Adrenal gland (tissue), 12 donors: ENCODE data around the gene SRPK2. TPM values are rescaled to one million over a fixed set of nuclear protein-coding genes. Genes with fewer than 3 reads are reported as not detected.

Source experiments
- DNase-seq, 7 donors: peaks; one replicate each; pipeline ENCODE4 v3.0.0-alpha.2; 2019 to 2020
- H3K27ac ChIP-seq, 5 donors: fragments of 200-600 bp; sonication (generic) in 4 of 5; 1 replicate in 3 of 5; 2 replicates in 2 of 5; pipeline versions ENCODE4 v1.5.1 to v1.8.0; 2016 to 2020; ENCODE audit warnings: mild to moderate bottlenecking in 1 of 5
- H3K27me3 ChIP-seq: fragments of 200-600 bp; 2 replicates; pipeline ENCODE4 v1.8.0; 2021
- H3K36me3 ChIP-seq, 2 donors: fragments of 200-600 bp; replicated peaks in 1 of 2; 1 replicate in 1 of 2; 2 replicates in 1 of 2; pipeline versions ENCODE4 v1.5.1 to v1.8.0; 2018 to 2022
- H3K4me1 ChIP-seq, 2 donors: fragments of 200-600 bp; replicated peaks in 1 of 2; 1 replicate in 1 of 2; 2 replicates in 1 of 2; pipeline versions ENCODE4 v1.5.1 to v1.8.0; 2018 to 2021
- H3K4me3 ChIP-seq, 4 donors: fragments of 200-600 bp; sonication (generic) in 3 of 4; one replicate each; pipeline ENCODE4 v1.5.1; 2016 to 2018
- H3K9me3 ChIP-seq, 3 donors: fragments of 200-600 bp; sonication (generic) in 1 of 3; replicated peaks in 1 of 3; 1 replicate in 2 of 3; 2 replicates in 1 of 3; pipeline versions ENCODE4 v1.5.1 to v1.8.0; 2016 to 2021
- POLR2A ChIP-seq, 2 donors: fragments of 450-650 bp; IDR thresholded peaks; one replicate each; pipeline ENCODE4 v1.6.1; 2017; ENCODE audit warnings: antibody characterized with exemption in 2 of 2, mild to moderate bottlenecking in 2 of 2, moderate library complexity in 1 of 2
- WGBS, 4 donors: extraction: QIAGEN DNeasy Blood & Tissue Kit in 2 of 4; methylation state at CpG; one replicate each; pipeline versions ENCODE4 v1.1.5 to v1.1.7; 2013 to 2017; 5-methylcytosine and 5-hydroxymethylcytosine counted together
- intact Hi-C, 2 donors: fragments of 100-400 bp; cut with DNase I; formaldehyde crosslinking; loops; one replicate each; pipeline versions ENCODE4 v1.14.1 to v1.15.0; 2022 to 2023
- polyA plus RNA-seq, 3 donors: library from polyadenylated mRNA; stranded (reverse); fragments of 200-250 nt in 2 of 3; fragments of 350-450 nt in 1 of 3; fragmentation: Illumina TruSeq in 1 of 3; extraction: RNeasy Lipid Tissue Mini Kit (QIAGEN cat#74804) in 1 of 3; gene quantifications; one replicate each; pipeline ENCODE4 v1.2.3, GENCODE V29; 2013 to 2014
- total RNA-seq, 9 donors: library from RNA; depleted of rRNA in 4 of 9; stranded (reverse); fragments of >200 nt in 4 of 9; fragments of 120-200 nt in 1 of 9; fragmentation: NEBNext Ultra II Directional in 1 of 9; extraction: Animal tissue kit (Norgen Biotek cat#: 25700) in 1 of 9; gene quantifications; one replicate each; pipeline versions ENCODE4 v1.1.0 to v1.2.4, GENCODE V29; 2013 to 2023
- TF ChIP-seq, protein P1 (sequence below), 6 experiments: fragments of 450-650 bp in 4 of 6; fragments of 200-600 bp in 2 of 6; sonication (generic) in 1 of 6; IDR thresholded peaks; 1 replicate in 5 of 6; 2 replicates in 1 of 6; pipeline versions ENCODE4 v1.5.1 to v1.8.0; 2016 to 2021; ENCODE audit warnings: antibody characterized with exemption in 6 of 6, mild to moderate bottlenecking in 2 of 6, moderate library complexity in 1 of 6
- donor health status: healthy with polysubstance abuse.
- donor health status: Bipolar disorder and iron deficiency.
- donor health status: DM: yes; HTN: yes; CAD: no.
- donor health status: DM: no; HTN: no; CAD: no.
- donor health status: DM: no; HTN: no; CAD: no.
- donor health status: DM: yes; HTN: yes; CAD: no.

Gene SRPK2
- total and polyA plus RNA-seq, 12 donors = 7.3 to 64.7 (median 36.6) TPM

DNA sequence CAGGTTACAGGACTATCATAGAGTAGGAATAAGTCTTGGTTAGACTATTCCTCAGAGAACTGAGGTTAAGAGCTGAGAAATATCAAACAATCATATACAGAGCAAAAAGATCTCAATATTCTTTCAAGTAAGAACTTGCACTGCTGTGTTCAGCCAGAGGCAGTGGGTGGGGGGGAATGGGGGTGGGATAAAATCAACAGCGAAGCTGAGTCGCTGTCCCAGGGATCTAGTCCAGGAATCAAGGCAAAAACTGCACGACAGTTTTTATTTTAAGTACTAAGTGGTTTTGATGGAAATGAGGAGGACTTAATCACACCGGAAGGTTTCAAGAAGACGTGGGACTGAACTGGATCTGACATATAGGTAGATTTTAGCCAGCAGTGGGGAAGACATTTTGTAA lies 159.1 kb downstream of the SRPK2 start:
- no peak for DNase-seq
- WGBS, 4 donors = 73 to 90% (median 83%) methylated on average over 5 of the region's 5 CpGs
- no peak overlapping the region for H3K4me3 ChIP-seq
- H3K9me3 ChIP-seq = no peaks in the 10 kb centered on the region
- intact Hi-C loops = no loop called here
- no peaks in the 10 kb centered on the region for H3K36me3 ChIP-seq
- no peaks in the 10 kb centered on the region for H3K27me3 ChIP-seq
- peaks cover 5 to 12% of the 10 kb centered on the region in 2 donors for H3K4me1 ChIP-seq
- no peak overlapping the region for H3K27ac ChIP-seq
- TF ChIP-seq, protein P1, sequence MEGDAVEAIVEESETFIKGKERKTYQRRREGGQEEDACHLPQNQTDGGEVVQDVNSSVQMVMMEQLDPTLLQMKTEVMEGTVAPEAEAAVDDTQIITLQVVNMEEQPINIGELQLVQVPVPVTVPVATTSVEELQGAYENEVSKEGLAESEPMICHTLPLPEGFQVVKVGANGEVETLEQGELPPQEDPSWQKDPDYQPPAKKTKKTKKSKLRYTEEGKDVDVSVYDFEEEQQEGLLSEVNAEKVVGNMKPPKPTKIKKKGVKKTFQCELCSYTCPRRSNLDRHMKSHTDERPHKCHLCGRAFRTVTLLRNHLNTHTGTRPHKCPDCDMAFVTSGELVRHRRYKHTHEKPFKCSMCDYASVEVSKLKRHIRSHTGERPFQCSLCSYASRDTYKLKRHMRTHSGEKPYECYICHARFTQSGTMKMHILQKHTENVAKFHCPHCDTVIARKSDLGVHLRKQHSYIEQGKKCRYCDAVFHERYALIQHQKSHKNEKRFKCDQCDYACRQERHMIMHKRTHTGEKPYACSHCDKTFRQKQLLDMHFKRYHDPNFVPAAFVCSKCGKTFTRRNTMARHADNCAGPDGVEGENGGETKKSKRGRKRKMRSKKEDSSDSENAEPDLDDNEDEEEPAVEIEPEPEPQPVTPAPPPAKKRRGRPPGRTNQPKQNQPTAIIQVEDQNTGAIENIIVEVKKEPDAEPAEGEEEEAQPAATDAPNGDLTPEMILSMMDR (IDR thresholded peaks at IDR 0.05) = no peak
- TF ChIP-seq POLR2A (IDR thresholded peaks at IDR 0.05) = no peak

DNA sequence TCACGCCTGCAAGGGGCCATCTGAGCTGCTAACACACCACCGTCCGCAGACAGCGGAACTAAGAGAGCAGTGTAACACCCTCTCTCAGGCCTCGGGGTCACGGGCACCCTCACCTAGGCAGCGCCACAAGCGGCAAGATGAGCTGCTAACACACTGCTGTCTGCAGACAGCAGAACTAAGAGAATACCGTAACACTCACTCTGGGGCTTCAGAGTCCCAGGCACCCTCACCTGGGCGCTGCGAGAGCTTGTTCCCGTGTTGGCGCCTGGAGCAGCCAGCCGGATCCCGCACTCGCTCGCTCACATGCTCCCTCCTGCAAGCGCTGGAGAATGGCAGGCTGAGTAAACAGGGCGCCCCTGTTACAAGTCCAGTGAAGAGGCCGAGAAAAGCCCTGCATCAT lies 160.2 kb downstream of the SRPK2 start:
- Histone ChIP-seq H3K4me3 (no peak overlapping the region), H3K9me3 (no peaks in the 10 kb centered on the region), H3K27me3 (no peaks in the 10 kb centered on the region), H3K36me3 (no peaks in the 10 kb centered on the region), H3K4me1 (peaks cover 5 to 17% of the 10 kb centered on the region in 2 donors), H3K27ac (no peak overlapping the region)
- intact Hi-C loops = no loop called here
- 89 to 97% (median 94%) methylated on average over 10 to 20 of the region's 20 CpGs for whole genome bisulfite sequencing, 4 donors
- DNase-seq = no peak
- TF ChIP-seq, protein P1 (IDR thresholded peaks at IDR 0.05) = no peak
- no peak for TF ChIP-seq POLR2A (IDR thresholded peaks at IDR 0.05)

DNA sequence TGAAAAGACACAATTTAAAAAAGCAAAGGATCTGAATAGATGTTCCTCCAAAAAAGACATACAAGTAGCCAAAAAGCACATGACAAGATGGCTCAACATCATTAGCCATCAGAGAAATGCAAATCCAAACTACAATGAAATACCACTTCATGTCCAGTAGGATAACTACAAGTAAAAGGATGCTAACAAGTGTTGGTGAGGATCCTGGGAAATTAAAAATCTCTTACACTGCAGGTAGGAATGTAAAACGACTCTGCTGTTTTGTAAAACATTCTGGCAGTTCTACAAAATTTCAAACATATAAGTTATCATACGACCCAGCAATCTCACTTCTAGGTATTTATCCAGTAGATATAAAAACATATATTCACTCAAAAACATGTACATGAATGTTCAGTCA lies 161.3 kb downstream of the SRPK2 start:
- 94 to 97% (median 96%) methylated on average over 2 of the region's 2 CpGs for WGBS, 4 donors
- intact Hi-C loops = no loop called here
- Histone ChIP-seq H3K27ac (no peak overlapping the region), H3K9me3 (no peaks in the 10 kb centered on the region), H3K27me3 (no peaks in the 10 kb centered on the region), H3K36me3 (no peaks in the 10 kb centered on the region), H3K4me1 (peaks cover 15 to 28% of the 10 kb centered on the region in 2 donors), H3K4me3 (no peak overlapping the region)
- TF ChIP-seq POLR2A (IDR thresholded peaks at IDR 0.05) = no peak
- TF ChIP-seq, protein P1 (IDR thresholded peaks at IDR 0.05) = no peak
- DNase-seq = no peak

DNA sequence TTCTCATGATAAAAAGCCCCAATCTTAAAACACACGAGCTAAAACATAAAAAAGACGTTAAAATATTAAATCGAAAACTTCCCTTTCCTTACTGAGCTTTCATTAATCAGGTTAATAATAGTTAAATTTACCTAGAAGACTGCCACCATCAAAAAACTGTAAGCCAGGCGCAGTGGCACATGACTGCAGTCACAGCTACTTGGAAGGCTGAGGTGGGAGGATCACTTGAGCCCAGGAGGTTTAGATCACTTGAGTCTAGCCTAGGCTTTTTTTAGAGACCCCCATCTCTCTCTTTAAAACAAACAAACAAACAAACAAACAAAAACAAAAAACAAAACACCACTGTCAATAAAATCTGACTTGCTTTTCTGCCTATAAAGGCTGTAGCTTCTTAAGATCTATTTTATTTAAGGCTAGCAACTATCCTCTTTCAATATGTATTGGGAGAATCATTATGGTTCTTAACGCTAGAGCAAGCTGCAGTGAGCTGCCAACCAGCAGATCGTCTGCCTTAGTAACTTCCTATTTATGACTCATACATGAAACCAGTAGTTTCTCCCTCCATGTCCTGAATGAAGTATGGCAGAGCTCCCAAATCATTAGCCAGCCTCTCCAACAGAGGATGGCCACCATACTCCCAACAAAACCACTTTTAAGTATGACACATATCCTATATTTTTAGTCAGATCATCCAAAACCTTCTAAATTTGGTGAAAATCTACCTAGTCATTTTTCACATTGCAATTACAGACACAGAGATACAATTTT lies 163.7 kb downstream of the SRPK2 start:
- Histone ChIP-seq H3K27ac (peak overlapping the region in 1 of 5 donors; percentile 6), H3K4me3 (peak overlapping the region in 1 of 4 donors; percentile 24), H3K4me1 (peaks cover 15 to 35% of the 10 kb centered on the region in 2 donors), H3K36me3 (no peaks in the 10 kb centered on the region), H3K9me3 (no peaks in the 10 kb centered on the region), H3K27me3 (no peaks in the 10 kb centered on the region)
- no peak for TF ChIP-seq POLR2A (IDR thresholded peaks at IDR 0.05)
- TF ChIP-seq, protein P1 (IDR thresholded peaks at IDR 0.05) = no peak
- intact Hi-C loops = no loop called here
- 42 to 54% (median 49%) methylated on average over 6 of the region's 6 CpGs for WGBS, 4 donors
- peak in 6 of 7 donors; percentile 38 to 74 (median 48) for DNase-seq
